Colonic mucosa (tissue), 4 donors: ENCODE results near the gene MYL3. TPM values are rescaled to one million over a fixed set of nuclear protein-coding genes. Genes with fewer than 3 reads are reported as not detected.
A peak's percentile ranks its signal among the peaks of the same experiment; 100 is the strongest.

ENCODE experiments used
- DNase-seq: peaks from one replicate; pipeline ENCODE4 v3.0.0-alpha.2; 2020
- H3K27ac ChIP-seq: fragments of 200-600 bp; one replicate; pipeline ENCODE4 v1.8.0; 2021
- H3K27me3 ChIP-seq: fragments of 200-600 bp; one replicate; pipeline ENCODE4 v1.8.0; 2021
- H3K36me3 ChIP-seq: fragments of 200-600 bp; one replicate; pipeline ENCODE4 v1.8.0; 2021
- H3K4me1 ChIP-seq: fragments of 200-600 bp; one replicate; pipeline ENCODE4 v1.8.0; 2021; ENCODE audit warnings: mild to moderate bottlenecking
- H3K4me3 ChIP-seq: fragments of 200-600 bp; one replicate; pipeline ENCODE4 v1.8.0; 2021
- H3K9ac ChIP-seq, 2 donors: one replicate each; pipeline ENCODE4 v1.7.0; 2013; ENCODE audit warnings: control low read depth in 2 of 2, low read depth in 2 of 2, low read length in 2 of 2
- H3K9me3 ChIP-seq: fragments of 200-600 bp; one replicate; pipeline ENCODE4 v1.8.0; 2021
- intact Hi-C: fragments of 100-400 bp; cut with DNase I; formaldehyde crosslinking; loops from one replicate; pipeline ENCODE4 v1.14.1; 2022
- total RNA-seq, 2 donors: library from RNA; stranded (reverse); fragmentation: NEBNext Ultra II Directional in 1 of 2; extraction: Animal tissue kit (Norgen Biotek cat#: 25700) in 1 of 2; gene quantifications; one replicate each; pipeline ENCODE4 v1.2.1, GENCODE V29; 2021
- TF ChIP-seq, protein P1 (sequence below): fragments of 200-600 bp; IDR thresholded peaks from one replicate; pipeline ENCODE4 v1.8.0; 2022; ENCODE audit warnings: antibody characterized with exemption, mild to moderate bottlenecking
- donor health status: healthy.
- donor health status: DM: no; HTN: no; CAD: no.
- donor health status: DM: no; HTN: no; CAD: no.

The MYL3 gene
- total RNA-seq, 2 donors from 2014 or later: 1.7 TPM; not detected in 1

DNA sequence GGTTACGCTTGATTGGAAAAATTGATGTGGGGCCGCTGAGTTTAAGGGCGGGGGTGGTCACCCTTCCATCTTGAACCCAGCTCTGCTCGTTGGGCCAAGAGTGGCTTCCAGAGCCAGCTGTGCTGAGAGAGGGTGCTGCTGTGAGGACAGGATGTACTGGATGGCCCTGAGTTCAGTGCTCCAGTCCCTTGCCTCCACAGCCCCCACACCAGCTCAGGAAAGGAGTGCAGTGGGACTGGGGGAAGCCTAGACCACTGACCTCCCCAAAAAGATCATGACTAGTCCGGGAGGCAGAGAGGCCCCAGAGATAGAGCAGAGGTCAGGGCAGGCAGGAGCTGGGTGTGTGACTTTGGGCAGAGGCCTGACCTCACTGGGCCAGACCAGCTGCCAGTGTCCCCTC is 10.3 kb upstream of the MYL3 start:
- DNase-seq: no peak
- Histone ChIP-seq H3K9me3 (no peaks in the 10 kb centered on the region), H3K27ac (no peak overlapping the region), H3K4me1 (no peaks in the 10 kb centered on the region), H3K36me3 (no peaks in the 10 kb centered on the region), H3K27me3 (no peaks in the 10 kb centered on the region), H3K9ac (no peak overlapping the region), H3K4me3 (no peak overlapping the region)
- intact Hi-C loops: no loop called here
- TF ChIP-seq, protein P1, sequence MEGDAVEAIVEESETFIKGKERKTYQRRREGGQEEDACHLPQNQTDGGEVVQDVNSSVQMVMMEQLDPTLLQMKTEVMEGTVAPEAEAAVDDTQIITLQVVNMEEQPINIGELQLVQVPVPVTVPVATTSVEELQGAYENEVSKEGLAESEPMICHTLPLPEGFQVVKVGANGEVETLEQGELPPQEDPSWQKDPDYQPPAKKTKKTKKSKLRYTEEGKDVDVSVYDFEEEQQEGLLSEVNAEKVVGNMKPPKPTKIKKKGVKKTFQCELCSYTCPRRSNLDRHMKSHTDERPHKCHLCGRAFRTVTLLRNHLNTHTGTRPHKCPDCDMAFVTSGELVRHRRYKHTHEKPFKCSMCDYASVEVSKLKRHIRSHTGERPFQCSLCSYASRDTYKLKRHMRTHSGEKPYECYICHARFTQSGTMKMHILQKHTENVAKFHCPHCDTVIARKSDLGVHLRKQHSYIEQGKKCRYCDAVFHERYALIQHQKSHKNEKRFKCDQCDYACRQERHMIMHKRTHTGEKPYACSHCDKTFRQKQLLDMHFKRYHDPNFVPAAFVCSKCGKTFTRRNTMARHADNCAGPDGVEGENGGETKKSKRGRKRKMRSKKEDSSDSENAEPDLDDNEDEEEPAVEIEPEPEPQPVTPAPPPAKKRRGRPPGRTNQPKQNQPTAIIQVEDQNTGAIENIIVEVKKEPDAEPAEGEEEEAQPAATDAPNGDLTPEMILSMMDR: no peak

DNA sequence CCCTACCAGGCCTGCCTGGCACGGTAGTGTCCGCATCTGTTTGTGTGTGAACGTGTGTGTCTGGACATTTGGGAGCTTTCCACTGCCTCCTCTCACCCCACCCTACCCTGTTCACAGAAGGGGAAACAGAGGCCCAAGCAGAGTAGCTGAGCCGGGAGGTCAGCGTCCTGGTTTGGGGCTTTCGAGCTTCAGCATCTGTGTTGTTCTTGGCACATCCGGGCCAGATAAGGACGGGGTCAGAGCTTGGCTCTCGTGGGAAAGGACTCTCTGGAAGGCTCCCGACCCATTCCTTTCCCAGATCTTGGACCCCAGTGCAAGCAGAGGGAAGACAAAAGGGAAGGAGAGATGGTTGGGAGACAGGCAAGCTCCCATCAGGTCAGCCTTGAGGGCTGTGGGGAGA is 8.0 kb upstream of the MYL3 start:
- no peak for DNase-seq
- TF ChIP-seq, protein P1: no peak
- Histone ChIP-seq H3K4me3 (no peak overlapping the region), H3K27ac (no peak overlapping the region), H3K9me3 (no peaks in the 10 kb centered on the region), H3K9ac (no peak overlapping the region), H3K27me3 (no peaks in the 10 kb centered on the region), H3K4me1 (no peaks in the 10 kb centered on the region), H3K36me3 (no peaks in the 10 kb centered on the region)
- intact Hi-C loops: no loop called here

DNA sequence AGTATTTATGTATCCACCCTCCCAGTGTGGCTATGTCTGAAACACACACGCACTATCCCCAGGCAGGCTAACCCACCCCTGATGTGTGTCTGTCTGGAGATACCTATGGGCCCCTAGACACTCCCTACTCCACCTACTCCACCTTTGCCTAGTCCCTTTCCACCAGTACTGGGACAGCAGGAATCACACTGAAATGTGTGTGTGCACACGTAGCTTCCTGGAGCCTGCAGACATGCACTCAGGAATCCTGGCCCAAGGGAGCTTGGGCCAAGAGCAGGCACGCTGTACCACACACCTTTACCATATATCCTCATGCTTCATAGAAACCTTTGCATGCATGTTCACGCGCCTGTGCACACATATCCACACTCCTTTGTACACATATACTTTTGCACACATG is 7.4 kb upstream of the MYL3 start:
- H3K4me3 ChIP-seq: no peak overlapping the region
- no peak overlapping the region for H3K27ac ChIP-seq
- no peak overlapping the region for H3K9ac ChIP-seq
- no peaks in the 10 kb centered on the region for H3K27me3 ChIP-seq
- H3K4me1 ChIP-seq: no peaks in the 10 kb centered on the region
- no peak for DNase-seq
- TF ChIP-seq, protein P1: no peak
- H3K9me3 ChIP-seq: no peaks in the 10 kb centered on the region
- no peaks in the 10 kb centered on the region for H3K36me3 ChIP-seq
- intact Hi-C loops: no loop called here

DNA sequence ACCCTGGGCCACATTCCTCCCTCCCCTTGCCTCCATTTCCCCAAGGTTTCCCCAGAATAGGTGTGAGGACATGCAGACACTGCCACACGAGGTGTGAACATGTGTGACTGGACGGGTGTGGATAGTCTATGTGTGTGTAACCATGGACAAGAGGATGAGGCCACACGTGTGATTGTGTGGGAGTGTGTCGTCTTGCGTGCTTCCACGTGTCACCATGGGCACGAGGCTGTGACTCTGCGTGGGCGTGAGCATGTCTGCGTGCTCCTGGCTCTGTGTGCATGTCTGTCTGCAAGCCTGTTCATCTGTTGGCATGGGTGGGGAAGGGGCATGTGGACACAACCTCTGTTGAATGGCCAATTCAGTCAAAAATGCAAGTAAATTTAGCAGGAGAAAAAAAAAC is 6.2 kb upstream of the MYL3 start:
- intact Hi-C loops: loop anchor here (5.0 kb wide), 1 partner anchor 38 kb away; no protein-coding TSS in a partner anchor

DNA sequence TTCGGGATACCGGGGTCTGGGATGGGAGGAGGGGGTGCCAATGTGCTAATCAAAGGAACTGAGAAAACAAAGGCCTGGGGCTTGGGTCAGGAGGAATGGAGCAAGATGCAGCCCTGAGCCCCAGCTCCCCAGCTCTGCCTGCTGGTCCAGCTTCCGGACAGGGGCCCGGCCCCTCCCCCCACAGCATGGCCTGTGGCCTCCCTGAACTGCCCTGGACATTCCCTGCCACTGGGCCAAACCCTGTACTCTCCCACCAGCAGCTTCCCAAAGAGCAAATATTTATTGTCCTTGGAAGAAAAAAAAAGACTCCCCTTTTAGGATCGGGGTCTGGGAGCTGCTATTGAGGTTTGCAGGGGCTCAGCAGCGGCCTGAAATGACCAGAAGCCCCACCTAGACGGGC is 5.7 kb upstream of the MYL3 start:
- Histone ChIP-seq H3K4me3 (no peak overlapping the region), H3K9ac (no peak overlapping the region), H3K9me3 (no peaks in the 10 kb centered on the region), H3K4me1 (no peaks in the 10 kb centered on the region), H3K27ac (no peak overlapping the region), H3K27me3 (no peaks in the 10 kb centered on the region), H3K36me3 (no peaks in the 10 kb centered on the region)
- no peak for DNase-seq
- TF ChIP-seq, protein P1: no peak
- intact Hi-C loops: loop anchor here (5.0 kb wide), 1 partner anchor 38 kb away; no protein-coding TSS in a partner anchor

More for the DNA sequence above, 6.2 kb upstream of the MYL3 start:
- Histone ChIP-seq H3K27me3 (no peaks in the 10 kb centered on the region), H3K9me3 (no peaks in the 10 kb centered on the region), H3K4me3 (no peak overlapping the region), H3K36me3 (no peaks in the 10 kb centered on the region), H3K9ac (no peak overlapping the region), H3K4me1 (no peaks in the 10 kb centered on the region), H3K27ac (no peak overlapping the region)
- TF ChIP-seq, protein P1: no peak
- DNase-seq: no peak

DNA sequence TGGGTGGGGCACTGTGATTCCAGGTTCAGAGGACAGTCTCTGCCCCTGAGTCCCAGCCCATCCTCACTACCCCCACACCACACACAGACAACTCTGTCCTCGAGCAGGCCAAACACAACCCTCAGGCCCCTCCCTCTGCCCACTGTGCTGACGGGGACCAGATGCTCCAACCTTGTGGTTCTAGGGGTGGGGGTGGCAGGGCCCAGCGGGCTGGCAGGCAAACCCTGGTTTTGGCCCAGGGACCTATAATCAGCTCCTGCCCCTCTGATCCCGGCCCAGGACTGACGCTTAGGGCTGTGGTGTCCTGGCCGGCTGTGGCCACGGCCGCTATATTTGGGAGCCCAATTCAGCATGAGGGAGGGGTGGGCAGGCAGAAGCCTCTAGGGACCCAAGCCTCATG is 5.0 kb upstream of the MYL3 start:
- H3K27ac ChIP-seq: no peak overlapping the region

More for the DNA sequence above, 5.0 kb upstream of the MYL3 start:
- Histone ChIP-seq H3K36me3 (no peaks in the 10 kb centered on the region), H3K4me3 (no peak overlapping the region), H3K9me3 (no peaks in the 10 kb centered on the region), H3K9ac (peak overlapping the region in 1 of 2 donors; percentile 27), H3K27me3 (no peaks in the 10 kb centered on the region), H3K4me1 (no peaks in the 10 kb centered on the region)
- DNase-seq: no peak
- TF ChIP-seq, protein P1: no peak
- intact Hi-C loops: loop anchor here (5.0 kb wide), 1 partner anchor 39 kb away; no protein-coding TSS in a partner anchor
